SK-N-SH treated with all-trans-retinoic acid at 6 μM for 48 hours (cell line): ENCODE results near the gene RSAD2.

Source experiments
- ATAC-seq: fragments of 200-7000 bp; cut with Tn5 transposase; 3 replicates; pipeline ENCODE4 v1.9.1; 2020; ENCODE audit warnings: mild to moderate bottlenecking, moderate library complexity
- ARNTL ChIP-seq: fragments of 450-650 bp; formaldehyde crosslinking; IDR thresholded peaks from 2 replicates; pipeline ENCODE4 v1.5.0; 2020; ENCODE audit warnings: low read depth, mild to moderate bottlenecking, moderate library complexity, borderline replicate concordance
- BACH2 ChIP-seq: fragments of 250-450 bp; sonication (Bioruptor Pico); IDR thresholded peaks from 2 replicates; pipeline ENCODE4 v1.9.0; 2021; ENCODE audit warnings: mild to moderate bottlenecking, borderline replicate concordance
- CSDC2 ChIP-seq: fragments of 250-450 bp; sonication (Bioruptor Pico); IDR thresholded peaks from 2 replicates; pipeline ENCODE4 v1.5.0; 2020; ENCODE audit warnings: mild to moderate bottlenecking, moderate library complexity
- CSRNP3 ChIP-seq: fragments of 250-450 bp; sonication (Bioruptor Pico); IDR thresholded peaks from 2 replicates; pipeline ENCODE4 v1.5.1; 2021; ENCODE audit warnings: mild to moderate bottlenecking, moderate library complexity
- GLIS3 ChIP-seq: fragments of 250-450 bp; sonication (Bioruptor Pico); IDR thresholded peaks from 2 replicates; pipeline ENCODE4 v1.5.0; 2020; ENCODE audit warnings: mild to moderate bottlenecking, moderate library complexity
- ISL1 ChIP-seq: fragments of 250-450 bp; sonication (Bioruptor Pico); IDR thresholded peaks from 2 replicates; pipeline ENCODE4 v2.1.2; 2022; ENCODE audit warnings: mild to moderate bottlenecking, moderate library complexity
- OSR1 ChIP-seq: fragments of 250-450 bp; sonication (Bioruptor Pico); IDR thresholded peaks from 2 replicates; pipeline ENCODE4 v1.8.0; 2022; ENCODE audit warnings: moderate library complexity, mild to moderate bottlenecking, inconsistent platforms
- POU6F1 ChIP-seq: fragments of 250-450 bp; sonication (Bioruptor Pico); IDR thresholded peaks from 2 replicates; pipeline ENCODE4 v1.8.0; 2021; ENCODE audit warnings: low read depth, mild to moderate bottlenecking, moderate library complexity, borderline replicate concordance
- PPARA ChIP-seq: fragments of 250-450 bp; sonication (Bioruptor Pico); IDR thresholded peaks from 2 replicates; pipeline ENCODE4 v1.5.0; 2020; ENCODE audit warnings: mild to moderate bottlenecking, borderline replicate concordance
- RARB ChIP-seq: fragments of 250-450 bp; sonication (Bioruptor Pico); IDR thresholded peaks from 2 replicates; pipeline ENCODE4 v1.8.0; 2021; ENCODE audit warnings: mild to moderate bottlenecking, moderate library complexity
- SNAI2 ChIP-seq: fragments of 250-450 bp; sonication (Bioruptor Pico); IDR thresholded peaks from 2 replicates; pipeline ENCODE4 v1.5.0; 2020; ENCODE audit warnings: mild to moderate bottlenecking, moderate library complexity
- TCF4 ChIP-seq: fragments of 250-450 bp; sonication (Bioruptor Pico); IDR thresholded peaks from 2 replicates; pipeline ENCODE4 v1.8.0; 2021; ENCODE audit warnings: mild to moderate bottlenecking, moderate library complexity, borderline replicate concordance
- TOX ChIP-seq: fragments of 250-450 bp; sonication (Bioruptor Pico); IDR thresholded peaks from 2 replicates; pipeline ENCODE4 v1.8.0; 2021; ENCODE audit warnings: mild to moderate bottlenecking, moderate library complexity, borderline replicate concordance
- ZC3H10 ChIP-seq: fragments of 250-450 bp; sonication (Bioruptor Pico); IDR thresholded peaks from 2 replicates; pipeline ENCODE4 v1.5.1; 2021; ENCODE audit warnings: mild to moderate bottlenecking, moderate library complexity
- ZFP3 ChIP-seq: fragments of 250-450 bp; sonication (Bioruptor Pico); IDR thresholded peaks from 2 replicates; pipeline ENCODE4 v1.5.0; 2020; ENCODE audit warnings: mild to moderate bottlenecking, moderate library complexity
- ZFP30 ChIP-seq: fragments of 450-650 bp; formaldehyde crosslinking; IDR thresholded peaks from 2 replicates; pipeline ENCODE4 v1.5.0; 2022; ENCODE audit warnings: mild to moderate bottlenecking, moderate library complexity
- ZNF565 ChIP-seq: fragments of 450-650 bp; formaldehyde crosslinking; conservative IDR thresholded peaks from 2 replicates; pipeline ENCODE4 v1.5.0; 2020; ENCODE audit warnings: low read depth, mild to moderate bottlenecking, moderate library complexity
- ZNF70 ChIP-seq: fragments of 450-650 bp; formaldehyde crosslinking; IDR thresholded peaks from 2 replicates; pipeline ENCODE4 v1.5.0; 2020; ENCODE audit warnings: mild to moderate bottlenecking, moderate library complexity
- TF ChIP-seq, protein P1 (sequence below): fragments of 250-450 bp; sonication (Bioruptor Pico); IDR thresholded peaks from 2 replicates; pipeline ENCODE4 v1.5.1; 2020; ENCODE audit warnings: low read depth, mild to moderate bottlenecking, moderate library complexity
- TF ChIP-seq, protein P2 (sequence below): fragments of 250-450 bp; sonication (Bioruptor Pico); IDR thresholded peaks from 2 replicates; pipeline ENCODE4 v1.8.0; 2020; ENCODE audit warnings: mild to moderate bottlenecking, moderate library complexity, borderline replicate concordance
- TF ChIP-seq, protein P3 (sequence below): fragments of 250-450 bp; sonication (Bioruptor Pico); IDR thresholded peaks from 2 replicates; pipeline ENCODE4 v1.5.0; 2020; ENCODE audit warnings: mild to moderate bottlenecking, moderate library complexity

Gene RSAD2

GRCh38 chr2:6940820-6941219, 63.2 kb downstream of the RSAD2 start:
- ATAC-seq: no peak
- TF ChIP-seq PPARA (CRISPR knock-in tag): no peak
- TF ChIP-seq ISL1 (CRISPR knock-in tag): no peak
- TF ChIP-seq TCF4 (CRISPR knock-in tag): no peak
- TF ChIP-seq, protein P1, sequence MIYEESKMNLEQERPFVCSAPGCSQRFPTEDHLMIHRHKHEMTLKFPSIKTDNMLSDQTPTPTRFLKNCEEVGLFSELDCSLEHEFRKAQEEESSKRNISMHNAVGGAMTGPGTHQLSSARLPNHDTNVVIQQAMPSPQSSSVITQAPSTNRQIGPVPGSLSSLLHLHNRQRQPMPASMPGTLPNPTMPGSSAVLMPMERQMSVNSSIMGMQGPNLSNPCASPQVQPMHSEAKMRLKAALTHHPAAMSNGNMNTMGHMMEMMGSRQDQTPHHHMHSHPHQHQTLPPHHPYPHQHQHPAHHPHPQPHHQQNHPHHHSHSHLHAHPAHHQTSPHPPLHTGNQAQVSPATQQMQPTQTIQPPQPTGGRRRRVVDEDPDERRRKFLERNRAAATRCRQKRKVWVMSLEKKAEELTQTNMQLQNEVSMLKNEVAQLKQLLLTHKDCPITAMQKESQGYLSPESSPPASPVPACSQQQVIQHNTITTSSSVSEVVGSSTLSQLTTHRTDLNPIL: no peak
- no peak for TF ChIP-seq SNAI2 (CRISPR knock-in tag)
- TF ChIP-seq GLIS3: no peak
- no peak for TF ChIP-seq ZFP3 (CRISPR knock-in tag)
- no peak for TF ChIP-seq CSRNP3 (CRISPR knock-in tag)
- no peak for TF ChIP-seq ARNTL (CRISPR knock-in tag)
- no peak for TF ChIP-seq TOX
- TF ChIP-seq, protein P2, sequence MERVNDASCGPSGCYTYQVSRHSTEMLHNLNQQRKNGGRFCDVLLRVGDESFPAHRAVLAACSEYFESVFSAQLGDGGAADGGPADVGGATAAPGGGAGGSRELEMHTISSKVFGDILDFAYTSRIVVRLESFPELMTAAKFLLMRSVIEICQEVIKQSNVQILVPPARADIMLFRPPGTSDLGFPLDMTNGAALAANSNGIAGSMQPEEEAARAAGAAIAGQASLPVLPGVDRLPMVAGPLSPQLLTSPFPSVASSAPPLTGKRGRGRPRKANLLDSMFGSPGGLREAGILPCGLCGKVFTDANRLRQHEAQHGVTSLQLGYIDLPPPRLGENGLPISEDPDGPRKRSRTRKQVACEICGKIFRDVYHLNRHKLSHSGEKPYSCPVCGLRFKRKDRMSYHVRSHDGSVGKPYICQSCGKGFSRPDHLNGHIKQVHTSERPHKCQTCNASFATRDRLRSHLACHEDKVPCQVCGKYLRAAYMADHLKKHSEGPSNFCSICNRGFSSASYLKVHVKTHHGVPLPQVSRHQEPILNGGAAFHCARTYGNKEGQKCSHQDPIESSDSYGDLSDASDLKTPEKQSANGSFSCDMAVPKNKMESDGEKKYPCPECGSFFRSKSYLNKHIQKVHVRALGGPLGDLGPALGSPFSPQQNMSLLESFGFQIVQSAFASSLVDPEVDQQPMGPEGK: no peak

GRCh38 chr2:6941299-6942046, 63.9 kb downstream of the RSAD2 start:
- no peak for TF ChIP-seq BACH2
- TF ChIP-seq ZFP30 (CRISPR knock-in tag): no peak
- TF ChIP-seq CSDC2 (CRISPR knock-in tag): no peak
- TF ChIP-seq RARB (CRISPR knock-in tag): no peak
- no peak for TF ChIP-seq ZC3H10 (CRISPR knock-in tag)
- TF ChIP-seq ZFP3 (CRISPR knock-in tag): no peak
- TF ChIP-seq TCF4 (CRISPR knock-in tag): no peak
- no peak for TF ChIP-seq PPARA (CRISPR knock-in tag)
- no peak for TF ChIP-seq TOX
- no peak for TF ChIP-seq POU6F1
- TF ChIP-seq, protein P2: no peak
- TF ChIP-seq, protein P3, sequence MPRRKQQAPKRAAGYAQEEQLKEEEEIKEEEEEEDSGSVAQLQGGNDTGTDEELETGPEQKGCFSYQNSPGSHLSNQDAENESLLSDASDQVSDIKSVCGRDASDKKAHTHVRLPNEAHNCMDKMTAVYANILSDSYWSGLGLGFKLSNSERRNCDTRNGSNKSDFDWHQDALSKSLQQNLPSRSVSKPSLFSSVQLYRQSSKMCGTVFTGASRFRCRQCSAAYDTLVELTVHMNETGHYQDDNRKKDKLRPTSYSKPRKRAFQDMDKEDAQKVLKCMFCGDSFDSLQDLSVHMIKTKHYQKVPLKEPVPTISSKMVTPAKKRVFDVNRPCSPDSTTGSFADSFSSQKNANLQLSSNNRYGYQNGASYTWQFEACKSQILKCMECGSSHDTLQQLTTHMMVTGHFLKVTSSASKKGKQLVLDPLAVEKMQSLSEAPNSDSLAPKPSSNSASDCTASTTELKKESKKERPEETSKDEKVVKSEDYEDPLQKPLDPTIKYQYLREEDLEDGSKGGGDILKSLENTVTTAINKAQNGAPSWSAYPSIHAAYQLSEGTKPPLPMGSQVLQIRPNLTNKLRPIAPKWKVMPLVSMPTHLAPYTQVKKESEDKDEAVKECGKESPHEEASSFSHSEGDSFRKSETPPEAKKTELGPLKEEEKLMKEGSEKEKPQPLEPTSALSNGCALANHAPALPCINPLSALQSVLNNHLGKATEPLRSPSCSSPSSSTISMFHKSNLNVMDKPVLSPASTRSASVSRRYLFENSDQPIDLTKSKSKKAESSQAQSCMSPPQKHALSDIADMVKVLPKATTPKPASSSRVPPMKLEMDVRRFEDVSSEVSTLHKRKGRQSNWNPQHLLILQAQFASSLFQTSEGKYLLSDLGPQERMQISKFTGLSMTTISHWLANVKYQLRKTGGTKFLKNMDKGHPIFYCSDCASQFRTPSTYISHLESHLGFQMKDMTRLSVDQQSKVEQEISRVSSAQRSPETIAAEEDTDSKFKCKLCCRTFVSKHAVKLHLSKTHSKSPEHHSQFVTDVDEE (CRISPR knock-in tag): no peak
- TF ChIP-seq ZNF70 (CRISPR knock-in tag): no peak
- TF ChIP-seq, protein P1: no peak
- TF ChIP-seq CSRNP3 (CRISPR knock-in tag): no peak
- TF ChIP-seq ZNF565 (CRISPR knock-in tag): no peak
- no peak for TF ChIP-seq ISL1 (CRISPR knock-in tag)
- TF ChIP-seq OSR1: no peak
- no peak for ATAC-seq
